ENCODE measurements around the gene INO80E. TPM values are rescaled to one million over a fixed set of nuclear protein-coding genes. Genes with fewer than 3 reads are reported as not detected.

The INO80E gene
- total RNA-seq, 1 experiment from 2014 or later, result 90.1 TPM

GRCh38 chr16:29994600-29995323, 1.3 kb upstream of the INO80E start:
- no peaks in the 10 kb centered on the region for H3K27me3 Mint-ChIP-seq (ENCODE audit: insufficient read depth, unreplicated experiment)
- POLR2A ChIA-PET, result interaction anchor here (0.7 to 5.0 kb wide), 20 partner anchors 9 to 294 kb away, joined by 3 to 72 read pairs (median 6); partner anchors contain the start of genes ALDOA, ASPHD1, CDIPT and KCTD13

DNA sequence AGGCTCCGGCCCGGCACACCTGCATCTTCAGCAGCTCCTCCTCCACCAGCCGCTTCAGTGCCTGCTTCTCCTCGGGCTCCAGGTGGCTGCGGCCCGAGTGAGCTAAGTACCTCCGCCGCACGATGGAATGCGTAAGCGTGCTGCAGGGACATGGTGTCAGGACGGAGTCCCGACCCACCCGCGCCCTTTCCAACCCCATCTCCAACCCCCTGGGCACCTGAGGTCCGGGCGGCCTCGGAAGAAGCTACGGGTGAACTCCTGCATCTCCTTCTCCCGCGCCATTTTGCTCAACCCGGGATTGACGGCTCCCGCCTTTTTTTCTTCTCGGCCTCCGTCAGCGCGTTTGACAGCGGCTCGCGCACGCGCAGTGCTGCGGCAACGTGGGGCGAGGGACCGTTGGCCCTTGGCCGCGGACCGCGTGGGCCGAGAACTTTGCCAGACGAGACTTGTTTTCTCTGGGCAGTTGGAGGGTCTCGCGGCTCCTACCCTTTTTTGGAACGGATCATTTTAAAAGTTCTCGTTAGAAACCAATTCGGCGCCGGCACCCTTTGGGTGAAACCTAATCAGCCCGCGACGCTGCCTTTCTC, 624 bp upstream of the INO80E start, which contains the start of gene HIRIP3:
TSS of gene HIRIP3 (minus strand) at position 294 of the 587 bp plus-strand sequence. CDS start at position 282, 12 bp downstream.
- peak; percentile 84 for DNase-seq (ENCODE audit: unreplicated experiment)
- H3K27ac Mint-ChIP-seq (ENCODE audit: low read depth, unreplicated experiment), result peak within 1 kb of the TSS; percentile 95
- CTCF ChIA-PET, result interaction anchor here (0.5 to 2.7 kb wide), 3 partner anchors 22 to 176 kb away, joined by 3 to 9 read pairs (median 6); partner anchors contain the start of gene TAOK2
- POLR2A ChIA-PET, result interaction anchor here (0.6 to 5.0 kb wide), 26 partner anchors 10 to 954 kb away, joined by 3 to 72 read pairs (median 6); partner anchors contain the start of genes ALDOA, ASPHD1, CDIPT and KCTD13
- intact Hi-C loops (cut with micrococcal nuclease), result loop anchor here (5.0 kb wide), 2 partner anchors 68 to 173 kb away; partner anchors contain the start of genes KCTD13 and MVP
- H3K4me1 Mint-ChIP-seq (ENCODE audit: insufficient read depth, unreplicated experiment), result peaks cover 11% of the 10 kb centered on the region
- H3K4me3 Mint-ChIP-seq (ENCODE audit: unreplicated experiment), result peak within 1 kb of the TSS; percentile 98
- TF ChIP-seq, protein P1, sequence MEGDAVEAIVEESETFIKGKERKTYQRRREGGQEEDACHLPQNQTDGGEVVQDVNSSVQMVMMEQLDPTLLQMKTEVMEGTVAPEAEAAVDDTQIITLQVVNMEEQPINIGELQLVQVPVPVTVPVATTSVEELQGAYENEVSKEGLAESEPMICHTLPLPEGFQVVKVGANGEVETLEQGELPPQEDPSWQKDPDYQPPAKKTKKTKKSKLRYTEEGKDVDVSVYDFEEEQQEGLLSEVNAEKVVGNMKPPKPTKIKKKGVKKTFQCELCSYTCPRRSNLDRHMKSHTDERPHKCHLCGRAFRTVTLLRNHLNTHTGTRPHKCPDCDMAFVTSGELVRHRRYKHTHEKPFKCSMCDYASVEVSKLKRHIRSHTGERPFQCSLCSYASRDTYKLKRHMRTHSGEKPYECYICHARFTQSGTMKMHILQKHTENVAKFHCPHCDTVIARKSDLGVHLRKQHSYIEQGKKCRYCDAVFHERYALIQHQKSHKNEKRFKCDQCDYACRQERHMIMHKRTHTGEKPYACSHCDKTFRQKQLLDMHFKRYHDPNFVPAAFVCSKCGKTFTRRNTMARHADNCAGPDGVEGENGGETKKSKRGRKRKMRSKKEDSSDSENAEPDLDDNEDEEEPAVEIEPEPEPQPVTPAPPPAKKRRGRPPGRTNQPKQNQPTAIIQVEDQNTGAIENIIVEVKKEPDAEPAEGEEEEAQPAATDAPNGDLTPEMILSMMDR (IDR thresholded peaks at IDR 0.05; ENCODE audit: unreplicated experiment), result no peak
- peaks cover 41% of the 10 kb centered on the region for H3K36me3 Mint-ChIP-seq (ENCODE audit: insufficient read depth, unreplicated experiment)
- H3K9me3 Mint-ChIP-seq (ENCODE audit: unreplicated experiment), result no peaks in the 10 kb centered on the region
- BruUV-seq (replicated peaks), result TSS peak; percentile 59
- H3K27me3 Mint-ChIP-seq (ENCODE audit: insufficient read depth, unreplicated experiment), result no peaks in the 10 kb centered on the region

More at GRCh38 chr16:29994600-29995323, 1.3 kb upstream of the INO80E start:
- peak overlapping the region; percentile 61 for H3K27ac Mint-ChIP-seq (ENCODE audit: low read depth, unreplicated experiment)
- DNase-seq (ENCODE audit: unreplicated experiment), result peak; percentile 79
- peaks cover 11% of the 10 kb centered on the region for H3K4me1 Mint-ChIP-seq (ENCODE audit: insufficient read depth, unreplicated experiment)
- TF ChIP-seq, protein P1 (IDR thresholded peaks at IDR 0.05; ENCODE audit: unreplicated experiment), result no peak
- no TSS peak for BruUV-seq (replicated peaks)
- peak overlapping the region; percentile 98 for H3K4me3 Mint-ChIP-seq (ENCODE audit: unreplicated experiment)
- intact Hi-C loops (cut with micrococcal nuclease), result loop anchor here (5.0 kb wide), 2 partner anchors 67 to 172 kb away; partner anchors contain the start of genes KCTD13 and MVP
- no peaks in the 10 kb centered on the region for H3K9me3 Mint-ChIP-seq (ENCODE audit: unreplicated experiment)
- CTCF ChIA-PET, result interaction anchor here (0.7 to 2.7 kb wide), 4 partner anchors 8 to 176 kb away, joined by 3 to 9 read pairs (median 4); partner anchors contain the start of gene TAOK2
- peaks cover 46% of the 10 kb centered on the region for H3K36me3 Mint-ChIP-seq (ENCODE audit: insufficient read depth, unreplicated experiment)

- Mint-ChIP-seq H3K4me1 (ENCODE audit: insufficient read depth, unreplicated experiment) (peaks cover 11% of the 10 kb centered on the region), H3K4me3 (ENCODE audit: unreplicated experiment) (peak overlapping the region; percentile 98), H3K27me3 (ENCODE audit: insufficient read depth, unreplicated experiment) (no peaks in the 10 kb centered on the region), H3K27ac (ENCODE audit: low read depth, unreplicated experiment) (peak overlapping the region; percentile 95), H3K36me3 (ENCODE audit: insufficient read depth, unreplicated experiment) (peaks cover 49% of the 10 kb centered on the region), H3K9me3 (ENCODE audit: unreplicated experiment) (no peaks in the 10 kb centered on the region)
- ChIA-PET POLR2A (interaction anchor here (0.5 to 5.0 kb wide), 20 partner anchors 8 to 207 kb away, joined by 3 to 72 read pairs (median 4); partner anchors contain the start of genes ALDOA, ASPHD1, KCTD13 and KIF22), CTCF (interaction anchor here (0.5 to 2.7 kb wide), 7 partner anchors 36 to 301 kb away, joined by 3 to 9 read pairs (median 3); partner anchors contain the start of gene PAGR1)
- intact Hi-C loops (cut with micrococcal nuclease), result loop anchor here (2.0 to 5.0 kb wide), 3 partner anchors 70 to 175 kb away; partner anchors contain the start of genes CDIPT, KCTD13 and MVP
- no peak for DNase-seq (ENCODE audit: unreplicated experiment)
- BruUV-seq (replicated peaks), result no TSS peak
- TF ChIP-seq, protein P1 (IDR thresholded peaks at IDR 0.05; ENCODE audit: unreplicated experiment), result no peak
Observed at GRCh38 chr16:29996766-29997250, 767 bp downstream of the INO80E start.

Measured in MCF 10A (cell line).